Effector CD4-positive, alpha-beta T cell (primary cell): ENCODE data around the gene LTBP4.
"Not testable (repeated sequence)": the region's sequence is repeated elsewhere in the genome, so short reads cannot be mapped to it uniquely, and the experiment has no call there.

Experiments
- DNase-seq: peaks from one replicate; pipeline ENCODE4 v3.0.0-alpha.2; 2020

LTBP4 gene

DNA sequence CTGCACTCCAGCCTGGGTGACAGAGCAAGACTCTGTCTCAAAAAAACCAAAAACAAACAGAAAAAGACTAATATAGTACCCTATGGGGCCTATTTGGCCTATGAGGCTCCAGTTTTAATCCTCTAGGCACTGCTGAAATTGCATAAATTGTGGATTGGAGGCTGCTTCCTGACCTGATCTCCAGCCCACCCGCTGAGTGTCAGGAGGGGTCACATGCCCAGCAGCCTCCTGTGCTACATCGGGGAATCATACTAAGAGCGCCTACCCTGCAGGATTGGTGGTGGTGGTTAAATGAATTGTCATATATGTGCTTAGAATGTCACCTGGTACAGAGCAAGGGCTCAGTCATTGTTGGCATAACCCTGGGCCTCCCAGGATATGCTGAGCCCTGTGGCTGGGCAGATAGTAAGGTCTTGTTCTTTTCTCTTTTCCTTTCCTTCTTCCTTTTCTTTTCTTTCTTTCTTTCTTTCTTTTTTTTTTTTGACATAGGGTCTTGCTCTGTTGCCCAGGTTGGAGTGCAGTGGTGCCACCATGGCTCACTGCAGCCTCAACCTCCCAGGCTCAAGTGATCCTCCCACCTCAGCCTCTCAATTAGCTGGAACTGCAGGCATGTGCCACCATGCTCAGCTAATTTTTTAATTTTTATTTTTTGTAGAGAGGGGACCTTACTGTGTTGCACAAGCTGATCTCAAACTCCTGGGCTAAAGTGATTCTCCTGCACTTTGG, 31.3 kb downstream of the LTBP4 start:
- no peak for DNase-seq

GRCh38 chr19:40633207-40633606, 32.0 kb downstream of the LTBP4 start:
- DNase-seq: no peak

DNA sequence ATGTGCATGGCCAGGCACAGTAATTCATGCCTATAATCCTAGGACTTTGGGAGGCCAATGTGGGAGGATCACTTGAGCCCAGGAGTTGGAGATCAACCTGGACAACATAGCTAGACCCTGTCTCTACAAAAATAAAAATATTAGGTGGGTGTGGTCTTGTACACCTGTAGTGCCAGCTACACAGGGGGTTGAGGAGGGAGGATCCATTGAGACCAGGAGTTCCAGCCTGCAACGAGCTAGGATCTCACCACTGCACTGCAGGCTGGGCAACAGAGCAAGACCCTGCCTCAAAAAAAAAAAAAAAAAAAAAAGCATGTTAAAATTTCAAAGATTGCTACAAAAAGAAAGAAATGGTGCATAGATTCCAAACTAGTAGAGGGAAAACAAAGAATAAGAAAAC, 37.2 kb downstream of the LTBP4 start:
- no peak for DNase-seq

- DNase-seq: no peak
Observed at GRCh38 chr19:40639638-40639982, 38.4 kb downstream of the LTBP4 start.

DNA sequence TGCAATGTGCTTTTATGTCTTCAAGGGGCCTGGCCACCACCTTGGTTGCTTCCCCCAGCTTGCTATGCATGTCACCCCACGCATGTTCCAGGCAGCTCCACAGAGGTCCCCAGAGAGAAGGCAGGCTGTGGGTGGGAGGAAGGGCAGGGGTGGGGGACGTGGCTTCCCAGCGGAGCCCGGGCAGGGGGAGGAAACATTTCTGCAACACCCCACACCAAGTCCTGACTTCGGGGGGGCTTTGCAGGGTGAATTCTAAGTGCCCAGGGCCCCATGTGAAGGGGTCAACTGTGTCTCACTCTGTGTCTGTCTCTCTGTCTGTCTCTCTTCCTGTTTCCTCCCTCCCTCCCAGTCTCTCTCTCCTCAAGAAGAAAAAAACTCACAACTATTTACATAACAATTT, 39.6 kb downstream of the LTBP4 start:
- no peak for DNase-seq

DNA sequence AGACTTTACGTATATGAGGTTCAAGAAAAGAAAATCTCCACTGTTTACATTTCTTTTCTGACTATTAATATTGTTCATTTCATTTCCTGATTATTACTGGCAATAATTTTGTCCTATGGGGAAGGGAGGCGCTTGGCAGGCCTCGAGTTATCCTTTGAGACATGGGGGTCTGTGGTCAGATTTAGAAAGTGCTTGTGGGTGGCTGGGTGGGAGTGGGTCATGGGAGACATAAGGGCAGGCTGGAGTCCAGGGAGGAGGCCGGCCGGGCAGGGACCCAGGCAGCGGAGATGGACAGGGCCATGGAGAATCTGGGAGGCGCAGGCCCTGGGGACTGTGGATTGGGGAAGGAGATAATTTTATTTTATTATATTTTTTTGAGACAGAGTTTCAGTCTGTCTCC, 40.1 kb downstream of the LTBP4 start:
- no peak for DNase-seq

DNA sequence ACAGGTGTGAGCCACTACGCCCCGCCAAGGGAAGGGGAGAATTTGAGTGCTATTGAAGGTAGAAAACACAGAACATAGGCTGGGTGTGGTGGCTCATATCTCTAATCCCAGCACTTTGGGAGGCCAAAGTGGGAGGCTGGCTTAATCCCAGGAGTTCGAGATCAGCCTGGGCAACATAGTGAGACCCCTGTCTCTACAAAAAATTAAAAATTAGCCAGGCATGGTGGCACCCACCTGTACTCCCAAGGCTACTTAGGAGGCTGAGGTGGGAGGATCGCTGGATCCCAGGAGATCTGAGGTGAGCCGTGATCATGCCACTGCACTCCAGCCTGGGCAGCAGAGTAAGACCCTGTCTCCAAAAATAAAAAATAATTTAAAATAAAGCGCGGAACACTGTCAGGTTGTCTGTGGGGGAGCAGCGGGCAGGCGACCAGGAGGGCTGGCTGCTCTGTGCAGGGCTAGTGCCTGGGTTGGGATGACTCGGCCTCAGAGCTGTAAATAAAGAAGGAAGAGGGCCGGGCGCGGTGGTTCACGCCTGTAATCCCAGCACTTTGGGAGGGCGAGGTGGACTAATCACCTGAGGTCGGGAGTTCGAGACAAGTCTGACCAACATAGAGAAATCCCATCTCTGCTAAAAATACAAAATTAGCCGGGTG, 41.0 kb downstream of the LTBP4 start:
- DNase-seq: no peak

- DNase-seq: no peak
Observed at GRCh38 chr19:40642757-40643305, 41.7 kb downstream of the LTBP4 start.

DNA sequence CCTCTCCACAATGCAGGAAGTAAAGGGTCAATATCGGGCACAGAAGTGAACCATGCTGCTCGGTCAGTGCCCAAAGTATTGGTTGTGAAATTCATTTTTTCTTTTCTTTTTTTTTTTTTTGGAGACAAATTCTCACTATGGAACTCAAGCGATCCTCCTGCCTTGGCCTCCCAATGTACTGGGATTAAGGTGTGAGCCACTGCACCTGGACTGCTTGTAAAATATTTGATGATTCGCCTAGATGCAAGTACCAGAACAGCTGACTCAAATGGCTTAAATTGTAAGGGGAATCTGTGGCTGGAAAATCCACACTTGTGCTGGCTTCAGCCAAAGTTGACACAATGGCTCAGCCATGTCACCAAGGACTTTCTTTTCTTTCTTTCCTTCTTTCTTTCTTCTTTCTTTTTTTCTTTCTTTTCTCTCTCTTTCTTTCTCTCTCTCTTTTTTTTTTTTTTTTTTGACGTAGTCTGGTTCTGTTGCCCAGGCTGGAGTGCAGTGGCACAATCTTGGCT, 45.6 kb downstream of the LTBP4 start:
- DNase-seq: no peak

- DNase-seq: not testable (repeated sequence)
Observed at GRCh38 chr19:40649903-40650675, 48.9 kb downstream of the LTBP4 start.

GRCh38 chr19:40650749-40651305, 49.7 kb downstream of the LTBP4 start:
- DNase-seq: no peak

DNA sequence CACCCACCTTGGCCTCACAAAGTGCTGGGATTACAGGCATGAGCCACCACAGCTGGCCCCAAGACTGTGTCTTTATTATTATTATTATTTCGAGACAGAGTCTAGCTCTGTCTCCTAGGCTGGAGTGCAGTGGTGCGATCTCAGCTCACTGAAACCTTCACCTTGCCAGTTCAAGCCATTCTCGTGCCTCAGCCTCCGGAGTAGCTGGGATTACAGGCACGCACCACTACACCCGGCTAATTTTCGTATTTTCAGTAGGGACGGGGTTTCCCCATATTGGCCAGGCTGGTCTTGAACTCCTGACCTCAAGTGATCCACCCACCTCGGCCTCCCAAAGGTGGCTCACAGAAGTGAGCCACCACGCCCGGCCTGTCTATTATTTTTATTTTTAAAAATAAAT, 51.1 kb downstream of the LTBP4 start:
- not testable (repeated sequence) for DNase-seq

DNA sequence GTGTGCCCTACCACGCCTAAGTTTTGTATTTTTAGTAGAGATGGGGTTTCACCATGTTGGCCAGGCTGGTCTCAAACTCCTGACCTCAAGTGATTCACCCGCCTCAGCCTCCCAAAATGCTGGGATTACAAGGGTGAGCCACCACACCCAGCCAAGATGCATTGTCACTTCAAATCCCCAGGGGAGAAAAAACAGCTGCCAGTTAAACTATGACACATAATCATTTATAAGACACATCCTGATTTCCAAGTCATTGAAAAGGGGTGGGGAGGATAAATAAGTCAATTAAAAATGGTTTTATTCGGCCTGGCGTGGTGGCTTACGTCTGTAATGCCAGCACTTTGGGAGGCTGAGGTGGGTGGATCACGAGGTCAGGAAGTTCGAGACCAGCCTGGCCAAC, 54.5 kb downstream of the LTBP4 start:
- not testable (repeated sequence) for DNase-seq

DNA sequence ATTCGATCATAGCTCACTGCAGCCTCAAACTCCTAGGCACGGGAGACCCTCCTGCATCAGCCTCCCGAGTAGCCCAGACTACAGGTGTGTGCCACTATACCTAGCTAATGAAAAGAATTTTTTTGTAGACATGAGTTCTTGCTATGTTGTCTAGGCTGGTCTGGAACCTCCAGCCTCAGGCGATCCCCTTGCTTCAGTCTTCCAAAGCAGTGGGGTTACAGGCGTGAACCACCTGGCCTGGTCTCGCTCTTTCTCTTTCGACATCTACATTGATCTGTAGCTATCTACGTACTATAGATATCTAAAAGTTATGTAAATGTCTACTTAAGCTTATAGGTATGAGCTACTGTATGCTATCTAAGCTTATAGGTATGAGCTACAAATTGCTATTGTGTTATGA, 56.9 kb downstream of the LTBP4 start:
- no peak for DNase-seq

DNA sequence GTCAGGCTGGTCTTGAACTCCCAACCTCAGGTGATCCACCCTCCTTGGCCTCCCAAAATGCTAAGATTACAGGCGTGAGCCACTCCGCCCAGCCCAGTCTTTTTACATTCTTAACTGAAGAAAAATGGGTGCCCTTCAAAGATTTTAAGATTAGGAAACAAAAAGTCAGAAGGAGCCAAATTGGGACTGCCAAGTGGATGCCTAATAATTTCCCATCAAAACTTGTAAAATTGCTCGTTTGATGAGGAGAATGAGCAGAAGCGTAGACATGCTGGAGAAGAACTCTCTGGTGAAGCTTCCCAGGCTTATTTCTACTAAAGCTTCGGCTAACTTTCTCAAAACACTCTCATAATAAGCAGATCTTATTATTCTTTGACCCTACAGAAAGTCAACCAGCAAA, 57.9 kb downstream of the LTBP4 start:
- DNase-seq: no peak

DNA sequence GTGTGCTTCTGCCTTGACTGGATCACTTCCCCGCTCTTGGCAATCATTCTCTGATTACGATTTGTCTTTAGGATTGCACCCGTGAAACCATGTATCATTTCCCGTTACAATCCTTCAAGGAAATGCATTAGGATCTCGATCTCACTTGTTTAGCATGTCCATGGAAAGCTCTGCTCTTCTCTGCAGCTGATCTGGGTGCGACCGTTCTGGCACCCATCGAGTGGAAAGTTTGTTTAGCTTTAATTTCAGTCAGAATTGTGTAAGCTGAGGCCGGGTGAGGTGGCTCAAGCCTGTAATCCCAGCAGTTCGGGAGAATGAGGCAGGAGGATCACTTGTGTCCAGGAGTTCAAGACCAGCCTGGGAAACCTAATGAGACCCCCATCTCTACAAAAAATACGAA, 58.4 kb downstream of the LTBP4 start:
- no peak for DNase-seq

GRCh38 chr19:40661616-40662015, 60.4 kb downstream of the LTBP4 start:
- no peak for DNase-seq

- peak; percentile 93 for DNase-seq
Observed at GRCh38 chr19:40662925-40663694, 61.9 kb downstream of the LTBP4 start.

- no peak for DNase-seq
Observed at GRCh38 chr19:40663695-40664692, 62.8 kb downstream of the LTBP4 start.

DNA sequence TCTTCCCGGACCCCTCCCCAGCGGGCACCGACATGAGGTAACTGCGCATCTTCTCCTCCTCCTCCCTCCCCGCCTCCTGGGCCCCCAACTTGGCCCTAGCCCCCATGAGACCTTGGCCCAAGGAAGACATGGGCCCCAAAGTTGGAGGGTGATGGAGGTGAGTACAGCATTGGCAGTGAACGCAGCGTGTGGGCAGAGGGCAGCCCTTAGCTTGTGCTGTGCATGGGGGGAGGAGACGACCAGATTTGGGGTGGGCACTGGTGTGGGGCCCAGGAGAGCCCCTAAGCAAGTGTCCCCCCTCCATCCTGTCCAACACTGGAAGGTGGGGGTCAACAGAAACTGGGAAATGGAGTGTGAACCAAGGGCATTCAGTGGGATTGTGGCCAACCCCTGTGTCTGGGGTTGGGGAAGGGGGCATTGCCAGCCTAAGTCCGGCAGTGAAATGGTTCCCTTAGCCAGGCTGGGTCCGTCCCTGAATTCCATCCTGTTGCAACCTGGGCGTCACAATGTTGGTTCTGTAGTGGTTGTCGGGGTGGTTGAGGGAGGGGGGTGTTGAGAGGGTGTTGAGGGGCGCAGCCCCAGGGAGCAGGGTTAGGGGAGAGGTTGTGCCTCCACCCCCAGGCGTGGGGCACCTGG, 65.8 kb downstream of the LTBP4 start:
- DNase-seq: no peak

GRCh38 chr19:40667602-40668001, 66.4 kb downstream of the LTBP4 start:
- no peak for DNase-seq
